ENCODE measurements around the gene PGM2L1. TPM values are rescaled to one million over a fixed set of nuclear protein-coding genes. Genes with fewer than 3 reads are reported as not detected.

Gene PGM2L1
- total RNA-seq, 2 experiments from 2014 or later = 8.4 to 9.9 TPM

GRCh38 chr11:74299015-74299414 is 99.2 kb downstream of the PGM2L1 start:
- DNase-seq = no peak
- Mint-ChIP-seq H3K27ac (no peak overlapping the region), H3K27me3 (peaks cover 2% of the 10 kb centered on the region), H3K36me3 (ENCODE audit: low read depth) (no peaks in the 10 kb centered on the region), H3K9me3 (no peaks in the 10 kb centered on the region), H3K4me1 (peaks cover 7% of the 10 kb centered on the region), H3K4me3 (no peak overlapping the region)
- CTCF ChIA-PET = no interaction called here
- POLR2A ChIA-PET = no interaction called here

- Mint-ChIP-seq H3K36me3 (ENCODE audit: low read depth) (no peaks in the 10 kb centered on the region), H3K27ac (no peak overlapping the region), H3K4me3 (no peak overlapping the region), H3K27me3 (peaks cover 8% of the 10 kb centered on the region), H3K4me1 (peaks cover 7% of the 10 kb centered on the region), H3K9me3 (no peaks in the 10 kb centered on the region)
- POLR2A ChIA-PET = interaction anchor here (0.5 kb wide), 1 partner anchor 518 kb away, joined by 3 read pairs; no protein-coding TSS in a partner anchor
- no peak for DNase-seq
- CTCF ChIA-PET = interaction anchor here (0.5 kb wide), 1 partner anchor 94 kb away, joined by 4 read pairs; no protein-coding TSS in a partner anchor
Measured at GRCh38 chr11:74297484-74297883, 100.7 kb downstream of the PGM2L1 start.

GRCh38 chr11:74288911-74289310 is 109.3 kb downstream of the PGM2L1 start:
- H3K9me3 Mint-ChIP-seq = no peaks in the 10 kb centered on the region
- no peak overlapping the region for H3K4me3 Mint-ChIP-seq
- no peak overlapping the region for H3K27ac Mint-ChIP-seq
- H3K36me3 Mint-ChIP-seq (ENCODE audit: low read depth) = no peaks in the 10 kb centered on the region
- H3K4me1 Mint-ChIP-seq = no peaks in the 10 kb centered on the region
- ChIA-PET POLR2A (no interaction called here), CTCF (interaction anchor here (0.6 kb wide), 1 partner anchor 608 kb away, joined by 3 read pairs; no protein-coding TSS in a partner anchor)
- DNase-seq = no peak
- peaks cover 15% of the 10 kb centered on the region for H3K27me3 Mint-ChIP-seq

- ChIA-PET POLR2A (no interaction called here), CTCF (no interaction called here)
- Mint-ChIP-seq H3K36me3 (ENCODE audit: low read depth) (no peaks in the 10 kb centered on the region), H3K27me3 (peaks cover 12% of the 10 kb centered on the region), H3K4me1 (no peaks in the 10 kb centered on the region), H3K4me3 (no peak overlapping the region), H3K27ac (no peak overlapping the region), H3K9me3 (no peaks in the 10 kb centered on the region)
- DNase-seq = no peak
Measured at GRCh38 chr11:74288161-74288560, 110.1 kb downstream of the PGM2L1 start.

GRCh38 chr11:74284466-74284865 is 113.8 kb downstream of the PGM2L1 start:
- no peaks in the 10 kb centered on the region for H3K9me3 Mint-ChIP-seq
- H3K4me3 Mint-ChIP-seq = no peak overlapping the region
- no peaks in the 10 kb centered on the region for H3K4me1 Mint-ChIP-seq
- no peaks in the 10 kb centered on the region for H3K36me3 Mint-ChIP-seq (ENCODE audit: low read depth)
- POLR2A ChIA-PET = no interaction called here
- no peak for DNase-seq
- CTCF ChIA-PET = no interaction called here
- no peaks in the 10 kb centered on the region for H3K27me3 Mint-ChIP-seq
- H3K27ac Mint-ChIP-seq = no peak overlapping the region

GRCh38 chr11:74283580-74284180 is 114.6 kb downstream of the PGM2L1 start:
- Mint-ChIP-seq H3K4me1 (no peaks in the 10 kb centered on the region), H3K27me3 (no peaks in the 10 kb centered on the region), H3K9me3 (no peaks in the 10 kb centered on the region), H3K4me3 (no peak overlapping the region), H3K27ac (no peak overlapping the region), H3K36me3 (ENCODE audit: low read depth) (no peaks in the 10 kb centered on the region)
- CTCF ChIA-PET = no interaction called here
- POLR2A ChIA-PET = no interaction called here
- DNase-seq = no peak

- Mint-ChIP-seq H3K4me1 (no peaks in the 10 kb centered on the region), H3K4me3 (no peak overlapping the region), H3K27me3 (peaks cover 4% of the 10 kb centered on the region), H3K9me3 (no peaks in the 10 kb centered on the region), H3K36me3 (ENCODE audit: low read depth) (no peaks in the 10 kb centered on the region), H3K27ac (no peak overlapping the region)
- ChIA-PET POLR2A (no interaction called here), CTCF (no interaction called here)
- no peak for DNase-seq
Measured at GRCh38 chr11:74282914-74283371, 115.3 kb downstream of the PGM2L1 start.

GRCh38 chr11:74282421-74282820 is 115.8 kb downstream of the PGM2L1 start:
- Mint-ChIP-seq H3K36me3 (ENCODE audit: low read depth) (no peaks in the 10 kb centered on the region), H3K9me3 (no peaks in the 10 kb centered on the region), H3K4me1 (no peaks in the 10 kb centered on the region), H3K4me3 (no peak overlapping the region), H3K27me3 (peaks cover 9% of the 10 kb centered on the region), H3K27ac (no peak overlapping the region)
- no peak for DNase-seq
- POLR2A ChIA-PET = no interaction called here
- CTCF ChIA-PET = no interaction called here

GRCh38 chr11:74280494-74280893 is 117.7 kb downstream of the PGM2L1 start:
- Mint-ChIP-seq H3K4me3 (no peak overlapping the region), H3K9me3 (no peaks in the 10 kb centered on the region), H3K36me3 (ENCODE audit: low read depth) (no peaks in the 10 kb centered on the region), H3K27ac (no peak overlapping the region), H3K4me1 (no peaks in the 10 kb centered on the region), H3K27me3 (peaks cover 18% of the 10 kb centered on the region)
- no peak for DNase-seq
- CTCF ChIA-PET = no interaction called here
- POLR2A ChIA-PET = no interaction called here

Small RNA genes within 50 kb of the gene (microRNA-seq; reads per million reads assigned to microRNA genes)
- gene MIR548AL (ENCODE audit: borderline microRNAs expressed, borderline replicate concordance) = 0.63 reads per million

Other genes starting within 250 kb of the PGM2L1 start
- gene C2CD3, start 227.4 kb downstream of the PGM2L1 start, total RNA-seq = 10 to 100 TPM; 34.0 to 39.1 TPM
- gene PPME1, start 227.1 kb downstream of the PGM2L1 start, total RNA-seq = 10 to 100 TPM; 21.3 to 25.9 TPM
- not detected for gene P4HA3, start 86.8 kb downstream of the PGM2L1 start, total RNA-seq
- not detected for gene KCNE3, start 69.1 kb upstream of the PGM2L1 start, total RNA-seq
- gene LIPT2, start 95.3 kb upstream of the PGM2L1 start, total RNA-seq = 1 to 10 TPM; 3.0 to 3.1 TPM
- gene POLD3, start 194.1 kb upstream of the PGM2L1 start, total RNA-seq = 10 to 100 TPM; 52.6 to 57.0 TPM